GM19035 (cell line): Measurements from ENCODE around the gene DENND1A.
"Not testable (repeated sequence)": the region's sequence is repeated elsewhere in the genome, so short reads cannot be mapped to it uniquely, and the experiment has no call there.

Experiments
- ATAC-seq: cut with Tn5 transposase; IDR thresholded peaks from one replicate; pipeline ENCODE4 v1.9.1; 2021; ENCODE audit not compliant: unreplicated experiment

Gene DENND1A

GRCh38 chr9:123929870-123930831, at the start of gene DENND1A:
Gene DENND1A, minus strand, starts transcription at chr9:123930126. Its CDS starts 221 bp downstream, at chr9:123929905.
- ATAC-seq, result peak; percentile 81

DNA sequence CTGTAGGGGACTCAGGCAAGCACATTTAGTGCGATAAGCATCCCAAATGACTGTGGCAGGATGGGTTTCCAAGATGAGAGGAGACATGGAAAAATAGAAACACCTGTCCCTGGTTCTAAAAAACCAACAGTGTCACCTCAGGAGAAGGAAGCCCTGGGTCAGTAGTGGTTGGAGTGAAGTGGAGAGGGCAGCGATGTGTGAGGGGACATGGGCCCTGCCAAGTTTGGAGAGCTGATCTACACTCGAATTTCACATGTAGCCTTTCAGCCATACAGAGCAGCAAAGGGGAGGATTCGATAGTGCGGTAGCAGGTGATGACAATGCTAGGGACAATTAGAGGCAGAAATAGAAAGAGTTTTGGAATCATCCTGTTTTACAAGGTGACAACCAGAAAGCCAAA, 49.1 kb upstream of the DENND1A start:
- no peak for ATAC-seq

DNA sequence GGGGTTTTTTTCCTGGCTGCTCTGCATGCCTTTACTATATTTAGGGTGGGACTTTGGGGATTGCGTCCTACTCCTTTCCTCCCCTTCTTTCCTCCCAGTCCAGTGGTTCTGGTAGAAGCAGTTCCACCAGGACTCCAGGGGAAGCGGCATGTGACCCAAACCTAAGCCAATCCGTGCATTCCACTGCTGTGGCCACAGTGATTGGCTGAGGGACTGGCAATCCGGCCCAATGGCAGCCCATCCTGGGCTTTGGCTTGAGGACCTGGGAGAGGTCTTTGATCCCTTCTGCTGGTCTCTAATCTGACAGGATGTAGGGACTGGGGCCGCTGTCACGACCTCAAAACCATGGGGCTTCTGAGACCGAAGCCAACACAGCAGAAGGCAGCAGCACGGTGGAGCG, 46.7 kb upstream of the DENND1A start:
- not testable (repeated sequence) for ATAC-seq

- ATAC-seq, result no peak
Measured at GRCh38 chr9:123975871-123976270, 45.9 kb upstream of the DENND1A start.

- ATAC-seq, result no peak
Measured at GRCh38 chr9:123974471-123974870, 44.5 kb upstream of the DENND1A start.

DNA sequence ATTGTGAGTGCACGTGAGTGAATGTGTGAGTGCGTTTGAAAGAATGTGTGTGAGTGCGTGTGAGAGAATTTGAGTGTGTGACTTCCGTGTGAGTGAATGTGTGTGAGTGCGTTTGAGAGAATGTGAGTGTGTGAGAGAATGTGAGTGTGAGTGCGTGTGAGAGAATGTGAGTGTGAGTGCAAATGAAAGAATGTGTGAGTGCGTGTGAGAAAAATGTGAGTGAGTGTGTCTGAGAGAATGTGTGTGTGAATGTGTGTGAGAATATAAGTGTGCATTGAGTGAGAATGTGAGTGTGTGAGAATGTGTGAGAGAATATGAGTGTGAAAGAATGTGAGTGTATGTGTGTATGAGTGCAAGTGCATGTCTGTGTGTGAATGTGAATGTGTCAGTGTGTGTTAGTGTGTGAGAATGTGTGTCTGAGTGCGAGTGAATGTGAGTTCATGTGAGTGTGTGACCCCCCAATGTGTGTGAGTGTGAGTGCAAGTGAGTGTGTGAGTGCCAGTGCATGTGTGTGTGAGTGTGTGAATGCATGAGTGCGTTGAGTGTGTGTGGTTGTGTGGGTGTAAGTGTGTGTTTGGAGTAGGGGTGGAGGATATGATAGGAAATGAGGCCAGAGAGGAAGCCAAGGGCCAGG, 43.8 kb upstream of the DENND1A start:
- ATAC-seq, result no peak

GRCh38 chr9:123972618-123973017, 42.7 kb upstream of the DENND1A start:
- no peak for ATAC-seq

GRCh38 chr9:123967323-123967722, 37.4 kb upstream of the DENND1A start:
- no peak for ATAC-seq

GRCh38 chr9:123965801-123966686, 36.1 kb upstream of the DENND1A start:
- ATAC-seq, result no peak

- ATAC-seq, result no peak
Measured at GRCh38 chr9:123964761-123965160, 34.8 kb upstream of the DENND1A start.

- no peak for ATAC-seq
Measured at GRCh38 chr9:123960965-123961364, 31.0 kb upstream of the DENND1A start.

GRCh38 chr9:123960366-123960765, 30.4 kb upstream of the DENND1A start:
- no peak for ATAC-seq

DNA sequence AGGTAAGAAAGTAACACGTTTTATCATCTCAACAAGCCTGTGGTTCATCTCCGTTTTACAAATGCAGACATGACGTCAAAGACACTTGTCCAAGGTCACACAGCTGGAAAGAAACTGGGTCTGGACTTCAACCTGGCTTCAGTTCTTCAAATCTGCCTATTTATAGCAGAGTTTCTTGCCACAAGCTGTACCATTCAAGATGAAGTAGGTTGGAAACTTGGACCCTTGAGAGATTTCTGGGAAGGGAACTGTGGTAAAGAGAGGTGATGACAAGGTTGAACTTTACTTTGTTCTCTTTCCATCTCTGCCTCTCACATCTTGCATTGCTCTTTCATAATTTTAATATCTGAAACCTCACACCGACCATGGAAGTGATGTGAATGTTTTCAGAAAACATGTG, 29.9 kb upstream of the DENND1A start:
- ATAC-seq, result no peak

DNA sequence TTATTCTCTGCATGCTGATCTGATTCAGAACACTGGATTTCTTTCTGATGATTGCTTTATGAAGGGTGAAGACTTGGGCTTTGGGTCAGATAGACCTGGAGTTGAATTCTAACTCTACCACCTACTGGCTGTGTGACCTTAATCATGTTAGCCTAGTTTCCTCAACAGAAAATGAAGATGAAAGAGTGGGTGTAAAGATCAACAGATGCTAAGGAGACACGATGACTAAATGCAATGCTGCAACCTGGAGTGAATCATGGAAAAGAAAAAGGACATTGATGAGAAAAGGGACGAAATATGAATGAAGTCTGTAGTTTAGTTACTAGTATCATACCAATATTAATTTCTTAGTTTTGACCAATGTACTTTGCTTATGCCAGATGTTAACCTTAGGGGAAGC, 27.8 kb upstream of the DENND1A start:
- no peak for ATAC-seq

DNA sequence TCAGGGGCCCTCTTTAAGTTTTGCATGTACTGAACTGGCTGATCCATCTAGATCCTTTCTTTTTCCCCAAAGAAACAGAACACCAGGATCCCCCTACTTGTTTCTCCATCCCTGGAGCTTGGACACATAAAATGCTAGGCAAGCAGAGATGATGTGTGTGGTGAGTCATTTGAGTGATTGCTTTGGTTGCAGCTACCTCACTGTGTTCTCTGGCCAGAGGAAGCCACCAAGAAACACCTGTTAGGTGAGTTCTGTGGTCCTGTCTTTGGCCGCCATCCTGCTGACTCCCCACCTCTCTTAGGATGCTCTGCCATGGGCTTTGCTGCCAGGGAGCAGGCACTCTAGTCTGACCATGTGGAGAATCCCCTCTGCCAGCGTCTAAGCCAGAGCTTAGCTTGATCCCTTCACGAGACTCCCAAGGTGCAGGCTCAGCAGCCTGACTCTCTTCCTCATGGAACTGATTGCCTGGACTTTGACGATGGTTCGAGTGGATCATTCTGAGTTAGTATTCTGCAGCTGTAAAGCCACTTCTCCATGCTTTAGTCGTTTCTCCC, 27.3 kb upstream of the DENND1A start:
- ATAC-seq, result no peak

DNA sequence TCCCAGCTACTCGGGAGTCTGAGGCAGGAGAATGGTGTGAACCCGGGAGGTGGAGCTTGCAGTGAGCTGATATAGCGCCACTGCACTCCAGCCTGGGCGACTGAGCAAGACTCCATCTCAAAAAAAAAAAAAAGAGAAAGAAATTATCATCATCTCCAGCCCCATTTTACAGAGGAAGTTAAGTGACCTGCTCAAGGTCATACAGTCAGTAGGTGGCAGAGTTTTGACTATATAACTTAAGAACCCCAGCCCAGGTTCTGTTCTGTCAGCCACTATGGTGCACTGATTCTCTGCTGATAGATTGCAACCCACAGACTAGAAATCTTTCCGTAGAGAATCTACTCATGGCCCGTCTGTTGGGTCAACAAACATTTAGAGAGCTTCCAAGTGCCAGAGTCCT, 25.7 kb upstream of the DENND1A start:
- no peak for ATAC-seq

- no peak for ATAC-seq
Measured at GRCh38 chr9:123954518-123955280, 24.8 kb upstream of the DENND1A start.

- ATAC-seq, result no peak
Measured at GRCh38 chr9:123952641-123953495, 22.9 kb upstream of the DENND1A start.

DNA sequence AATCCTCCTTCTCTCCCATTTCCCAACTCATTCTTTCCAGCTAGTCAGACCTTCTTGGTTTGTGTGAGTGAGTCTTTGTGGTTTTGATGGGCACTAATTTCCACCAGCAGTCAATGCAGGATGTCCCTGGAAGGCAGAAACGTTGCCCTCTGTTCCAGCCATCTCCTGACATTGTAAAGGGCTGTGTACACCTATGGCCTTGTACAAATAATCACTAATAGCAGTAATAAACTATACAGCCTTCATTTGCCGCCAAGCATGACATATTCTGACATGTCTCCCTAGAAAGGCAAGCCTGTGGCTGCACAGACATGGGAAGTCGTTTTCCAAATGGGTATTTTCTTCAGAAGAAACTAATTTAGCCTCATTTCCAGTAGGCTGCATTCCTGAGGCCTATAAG, 18.4 kb upstream of the DENND1A start:
- ATAC-seq, result no peak
